WTC11 (cell line): ENCODE data around the gene KRT80. TPM values are rescaled to one million over a fixed set of nuclear protein-coding genes. Genes with fewer than 3 reads are reported as not detected.

Experiments
- ATAC-seq: fragments of 200-7000 bp; cut with Tn5 transposase; 2 replicates; pipeline ENCODE4 v1.10.0; 2021; ENCODE audit warnings: mild to moderate bottlenecking, moderate library complexity
- CTCF ChIA-PET: fragments of 300-600 bp; sonication (Branson Sonifier 250); formaldehyde crosslinking; loops from one replicate; lab custom pipeline; 2021; ENCODE audit warnings: antibody characterized with exemption; lab: Charles Lee
- POLR2A ChIA-PET: fragments of 350-600 bp; sonication (Branson Sonifier 250); formaldehyde crosslinking; loops from one replicate; lab custom pipeline; 2021; ENCODE audit warnings: antibody characterized with exemption; lab: Charles Lee
- DNase-seq: peaks from one replicate; pipeline ENCODE4 v3.0.0; 2021; ENCODE audit warnings: low spot score
- H3K27ac Mint-ChIP-seq: 2 replicates; pipeline ENCODE4 v1.8.0; 2021; ENCODE audit warnings: mixed read lengths
- H3K27me3 Mint-ChIP-seq: 2 replicates; pipeline ENCODE4 v1.8.0; 2021; ENCODE audit warnings: low read depth, mild to moderate bottlenecking, moderate library complexity, mixed read lengths
- H3K36me3 Mint-ChIP-seq: 2 replicates; pipeline ENCODE4 v1.8.0; 2021; ENCODE audit warnings: mixed read lengths
- H3K4me1 Mint-ChIP-seq: 2 replicates; pipeline ENCODE4 v1.8.0; 2022; ENCODE audit warnings: mixed read lengths
- H3K4me3 Mint-ChIP-seq: 2 replicates; pipeline ENCODE4 v1.8.0; 2021; ENCODE audit warnings: mild to moderate bottlenecking, moderate library complexity, mixed read lengths
- H3K9me3 Mint-ChIP-seq: 2 replicates; pipeline ENCODE4 v1.8.0; 2021; ENCODE audit warnings: mixed read lengths
- FOXJ3 ChIP-seq: sonication (generic); formaldehyde crosslinking; IDR thresholded peaks from 2 replicates; pipeline ENCODE4 v1.9.0; 2021; ENCODE audit warnings: missing genetic modification reagents, mild to moderate bottlenecking, borderline replicate concordance
- FOXP1 ChIP-seq: sonication (generic); formaldehyde crosslinking; IDR thresholded peaks from 2 replicates; pipeline ENCODE4 v1.8.0; 2022; ENCODE audit warnings: missing genetic modification reagents, mild to moderate bottlenecking, moderate library complexity, borderline replicate concordance
- HMGA2 ChIP-seq: fragments of 250-450 bp; sonication (Bioruptor Pico); IDR thresholded peaks from 2 replicates; pipeline ENCODE4 v1.4.0; 2021; ENCODE audit warnings: mild to moderate bottlenecking, moderate library complexity
- IRF2 ChIP-seq: sonication (generic); formaldehyde crosslinking; IDR thresholded peaks from 2 replicates; pipeline ENCODE4 v1.8.0; 2022; ENCODE audit warnings: low read depth, missing genetic modification reagents, borderline replicate concordance
- MYBL2 ChIP-seq: sonication (generic); formaldehyde crosslinking; IDR thresholded peaks from 2 replicates; pipeline ENCODE4 v1.8.1; 2023; ENCODE audit warnings: mild to moderate bottlenecking, moderate library complexity, missing genetic modification reagents
- OVOL2 ChIP-seq: fragments of 250-450 bp; sonication (Bioruptor Pico); IDR thresholded peaks from 2 replicates; pipeline ENCODE4 v1.9.0; 2021; ENCODE audit warnings: mild to moderate bottlenecking, borderline replicate concordance
- ZNF121 ChIP-seq: sonication (generic); formaldehyde crosslinking; IDR thresholded peaks from 2 replicates; pipeline ENCODE4 v1.8.0; 2023; ENCODE audit warnings: missing genetic modification reagents
- ZNF138 ChIP-seq: sonication (generic); formaldehyde crosslinking; conservative IDR thresholded peaks from 2 replicates; pipeline ENCODE4 v1.8.1; 2022; ENCODE audit warnings: mild to moderate bottlenecking, moderate library complexity, missing genetic modification reagents
- ZNF263 ChIP-seq: sonication (generic); formaldehyde crosslinking; IDR thresholded peaks from 2 replicates; pipeline ENCODE4 v1.8.1; 2022; ENCODE audit warnings: low read depth, mild to moderate bottlenecking, moderate library complexity, missing genetic modification reagents
- ZNF396 ChIP-seq: fragments of 250-450 bp; sonication (Bioruptor Pico); IDR thresholded peaks from 2 replicates; pipeline ENCODE4 v1.8.0; 2021; ENCODE audit warnings: mild to moderate bottlenecking, moderate library complexity, borderline replicate concordance
- total RNA-seq: library from RNA; stranded (reverse); gene quantifications from 3 replicates; pipeline ENCODE4 v1.2.3, GENCODE V29; 2021
- TF ChIP-seq, protein P1 (sequence below): sonication (generic); formaldehyde crosslinking; IDR thresholded peaks from 2 replicates; pipeline ENCODE4 v1.8.1; 2023; ENCODE audit warnings: mild to moderate bottlenecking, missing genetic modification reagents, moderate library complexity
- TF ChIP-seq, protein P2 (sequence below): sonication (generic); formaldehyde crosslinking; IDR thresholded peaks from 2 replicates; pipeline ENCODE4 v1.8.1; 2023; ENCODE audit warnings: mild to moderate bottlenecking, missing genetic modification reagents, borderline replicate concordance
- TF ChIP-seq, protein P3 (sequence below): sonication (generic); formaldehyde crosslinking; IDR thresholded peaks from 2 replicates; pipeline ENCODE4 v1.8.0; 2022; ENCODE audit warnings: missing genetic modification reagents
- TF ChIP-seq, protein P4 (sequence below): sonication (generic); formaldehyde crosslinking; IDR thresholded peaks from 2 replicates; pipeline ENCODE4 v1.8.1; 2022; ENCODE audit warnings: mild to moderate bottlenecking, missing genetic modification reagents, moderate library complexity, borderline replicate concordance
- TF ChIP-seq, protein P5 (sequence below): sonication (generic); formaldehyde crosslinking; IDR thresholded peaks from 2 replicates; pipeline ENCODE4 v1.8.1; 2022; ENCODE audit warnings: low read depth, missing genetic modification reagents, borderline replicate concordance
- TF ChIP-seq, protein P6 (sequence below): sonication (generic); formaldehyde crosslinking; IDR thresholded peaks from 2 replicates; pipeline ENCODE4 v1.8.1; 2023; ENCODE audit warnings: mild to moderate bottlenecking, moderate library complexity, missing genetic modification reagents

Gene KRT80
- total RNA-seq, 1 experiment from 2014 or later, result 0.11 TPM

DNA sequence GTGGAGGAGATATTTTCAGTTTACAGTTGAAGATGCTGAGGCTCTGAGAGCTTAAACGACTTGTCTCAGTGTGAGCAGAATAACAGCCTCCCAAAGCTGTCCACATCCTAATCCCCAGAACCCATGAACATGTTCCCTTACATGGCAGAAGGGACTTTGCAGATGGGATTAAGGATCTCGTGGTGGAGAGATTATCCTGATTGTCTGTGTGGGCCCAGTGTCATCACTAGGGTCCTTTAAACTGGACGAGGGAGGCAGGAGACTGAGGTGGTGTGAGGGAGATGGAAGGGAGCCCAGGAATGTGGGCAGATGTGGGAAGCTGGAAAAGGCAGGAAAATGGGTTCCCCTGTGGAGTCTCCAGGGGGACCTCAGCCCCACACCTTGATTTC is 9.6 kb upstream of the KRT80 start (continued):
- TF ChIP-seq OVOL2 (no peak), ZNF396 (no peak), IRF2 (CRISPR knock-in tag) (no peak), ZNF263 (no peak), MYBL2 (CRISPR knock-in tag) (no peak)
- TF ChIP-seq, protein P1, sequence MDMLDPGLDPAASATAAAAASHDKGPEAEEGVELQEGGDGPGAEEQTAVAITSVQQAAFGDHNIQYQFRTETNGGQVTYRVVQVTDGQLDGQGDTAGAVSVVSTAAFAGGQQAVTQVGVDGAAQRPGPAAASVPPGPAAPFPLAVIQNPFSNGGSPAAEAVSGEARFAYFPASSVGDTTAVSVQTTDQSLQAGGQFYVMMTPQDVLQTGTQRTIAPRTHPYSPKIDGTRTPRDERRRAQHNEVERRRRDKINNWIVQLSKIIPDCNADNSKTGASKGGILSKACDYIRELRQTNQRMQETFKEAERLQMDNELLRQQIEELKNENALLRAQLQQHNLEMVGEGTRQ (CRISPR knock-in tag), result no peak
- TF ChIP-seq, protein P2, sequence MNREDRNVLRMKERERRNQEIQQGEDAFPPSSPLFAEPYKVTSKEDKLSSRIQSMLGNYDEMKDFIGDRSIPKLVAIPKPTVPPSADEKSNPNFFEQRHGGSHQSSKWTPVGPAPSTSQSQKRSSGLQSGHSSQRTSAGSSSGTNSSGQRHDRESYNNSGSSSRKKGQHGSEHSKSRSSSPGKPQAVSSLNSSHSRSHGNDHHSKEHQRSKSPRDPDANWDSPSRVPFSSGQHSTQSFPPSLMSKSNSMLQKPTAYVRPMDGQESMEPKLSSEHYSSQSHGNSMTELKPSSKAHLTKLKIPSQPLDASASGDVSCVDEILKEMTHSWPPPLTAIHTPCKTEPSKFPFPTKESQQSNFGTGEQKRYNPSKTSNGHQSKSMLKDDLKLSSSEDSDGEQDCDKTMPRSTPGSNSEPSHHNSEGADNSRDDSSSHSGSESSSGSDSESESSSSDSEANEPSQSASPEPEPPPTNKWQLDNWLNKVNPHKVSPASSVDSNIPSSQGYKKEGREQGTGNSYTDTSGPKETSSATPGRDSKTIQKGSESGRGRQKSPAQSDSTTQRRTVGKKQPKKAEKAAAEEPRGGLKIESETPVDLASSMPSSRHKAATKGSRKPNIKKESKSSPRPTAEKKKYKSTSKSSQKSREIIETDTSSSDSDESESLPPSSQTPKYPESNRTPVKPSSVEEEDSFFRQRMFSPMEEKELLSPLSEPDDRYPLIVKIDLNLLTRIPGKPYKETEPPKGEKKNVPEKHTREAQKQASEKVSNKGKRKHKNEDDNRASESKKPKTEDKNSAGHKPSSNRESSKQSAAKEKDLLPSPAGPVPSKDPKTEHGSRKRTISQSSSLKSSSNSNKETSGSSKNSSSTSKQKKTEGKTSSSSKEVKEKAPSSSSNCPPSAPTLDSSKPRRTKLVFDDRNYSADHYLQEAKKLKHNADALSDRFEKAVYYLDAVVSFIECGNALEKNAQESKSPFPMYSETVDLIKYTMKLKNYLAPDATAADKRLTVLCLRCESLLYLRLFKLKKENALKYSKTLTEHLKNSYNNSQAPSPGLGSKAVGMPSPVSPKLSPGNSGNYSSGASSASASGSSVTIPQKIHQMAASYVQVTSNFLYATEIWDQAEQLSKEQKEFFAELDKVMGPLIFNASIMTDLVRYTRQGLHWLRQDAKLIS (CRISPR knock-in tag), result no peak

DNA sequence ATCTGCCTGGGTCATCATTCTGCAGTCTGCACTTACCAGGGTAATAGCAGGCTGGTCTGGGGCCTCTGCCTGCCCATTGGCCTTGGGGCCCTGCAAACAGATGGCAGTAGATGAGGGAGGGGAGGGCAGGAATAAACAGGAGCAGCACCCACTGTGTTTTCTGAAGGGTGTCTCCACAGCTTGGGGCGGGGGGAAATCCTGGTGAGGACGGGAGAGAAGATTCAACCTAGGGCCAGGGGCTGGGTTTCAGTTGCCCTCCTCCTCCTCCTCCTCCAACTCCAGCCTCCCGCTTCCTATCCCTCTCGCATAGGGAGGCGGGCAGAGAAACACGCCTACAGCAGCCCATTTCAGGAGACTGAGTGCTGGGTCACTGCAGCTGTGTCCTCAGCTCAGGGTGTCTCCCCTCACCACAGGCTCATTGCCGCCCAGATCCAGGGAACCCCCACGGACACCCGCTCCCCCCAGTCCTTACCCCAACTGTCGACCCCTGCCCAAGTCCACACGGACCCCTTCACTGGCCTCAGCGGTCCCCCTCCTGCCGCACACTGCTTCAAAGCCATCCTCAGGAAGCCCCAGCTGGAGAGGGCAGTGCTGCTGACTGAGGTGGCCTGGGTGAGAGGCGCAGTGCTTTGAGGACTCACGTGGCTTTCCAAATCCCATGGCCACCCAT is 9.1 kb upstream of the KRT80 start:
- Mint-ChIP-seq H3K27me3 (no peaks in the 10 kb centered on the region), H3K27ac (no peak overlapping the region), H3K36me3 (no peaks in the 10 kb centered on the region), H3K9me3 (no peaks in the 10 kb centered on the region), H3K4me3 (no peak overlapping the region), H3K4me1 (peaks cover 27% of the 10 kb centered on the region)
- ATAC-seq, result 0 out of 2 replicates have a peak, but pooled peaks have one; percentile 20
- DNase-seq, result no peak
- ChIA-PET CTCF (interaction anchor here (1.0 to 2.0 kb wide), 16 partner anchors 9 to 181 kb away, joined by 3 to 9 read pairs (median 6); no protein-coding TSS in a partner anchor), POLR2A (no interaction called here)
- TF ChIP-seq, protein P3, sequence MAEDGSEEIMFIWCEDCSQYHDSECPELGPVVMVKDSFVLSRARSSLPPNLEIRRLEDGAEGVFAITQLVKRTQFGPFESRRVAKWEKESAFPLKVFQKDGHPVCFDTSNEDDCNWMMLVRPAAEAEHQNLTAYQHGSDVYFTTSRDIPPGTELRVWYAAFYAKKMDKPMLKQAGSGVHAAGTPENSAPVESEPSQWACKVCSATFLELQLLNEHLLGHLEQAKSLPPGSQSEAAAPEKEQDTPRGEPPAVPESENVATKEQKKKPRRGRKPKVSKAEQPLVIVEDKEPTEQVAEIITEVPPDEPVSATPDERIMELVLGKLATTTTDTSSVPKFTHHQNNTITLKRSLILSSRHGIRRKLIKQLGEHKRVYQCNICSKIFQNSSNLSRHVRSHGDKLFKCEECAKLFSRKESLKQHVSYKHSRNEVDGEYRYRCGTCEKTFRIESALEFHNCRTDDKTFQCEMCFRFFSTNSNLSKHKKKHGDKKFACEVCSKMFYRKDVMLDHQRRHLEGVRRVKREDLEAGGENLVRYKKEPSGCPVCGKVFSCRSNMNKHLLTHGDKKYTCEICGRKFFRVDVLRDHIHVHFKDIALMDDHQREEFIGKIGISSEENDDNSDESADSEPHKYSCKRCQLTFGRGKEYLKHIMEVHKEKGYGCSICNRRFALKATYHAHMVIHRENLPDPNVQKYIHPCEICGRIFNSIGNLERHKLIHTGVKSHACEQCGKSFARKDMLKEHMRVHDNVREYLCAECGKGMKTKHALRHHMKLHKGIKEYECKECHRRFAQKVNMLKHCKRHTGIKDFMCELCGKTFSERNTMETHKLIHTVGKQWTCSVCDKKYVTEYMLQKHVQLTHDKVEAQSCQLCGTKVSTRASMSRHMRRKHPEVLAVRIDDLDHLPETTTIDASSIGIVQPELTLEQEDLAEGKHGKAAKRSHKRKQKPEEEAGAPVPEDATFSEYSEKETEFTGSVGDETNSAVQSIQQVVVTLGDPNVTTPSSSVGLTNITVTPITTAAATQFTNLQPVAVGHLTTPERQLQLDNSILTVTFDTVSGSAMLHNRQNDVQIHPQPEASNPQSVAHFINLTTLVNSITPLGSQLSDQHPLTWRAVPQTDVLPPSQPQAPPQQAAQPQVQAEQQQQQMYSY (CRISPR knock-in tag), result peak; percentile 69
- TF ChIP-seq, protein P4, sequence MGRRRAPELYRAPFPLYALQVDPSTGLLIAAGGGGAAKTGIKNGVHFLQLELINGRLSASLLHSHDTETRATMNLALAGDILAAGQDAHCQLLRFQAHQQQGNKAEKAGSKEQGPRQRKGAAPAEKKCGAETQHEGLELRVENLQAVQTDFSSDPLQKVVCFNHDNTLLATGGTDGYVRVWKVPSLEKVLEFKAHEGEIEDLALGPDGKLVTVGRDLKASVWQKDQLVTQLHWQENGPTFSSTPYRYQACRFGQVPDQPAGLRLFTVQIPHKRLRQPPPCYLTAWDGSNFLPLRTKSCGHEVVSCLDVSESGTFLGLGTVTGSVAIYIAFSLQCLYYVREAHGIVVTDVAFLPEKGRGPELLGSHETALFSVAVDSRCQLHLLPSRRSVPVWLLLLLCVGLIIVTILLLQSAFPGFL (CRISPR knock-in tag), result no peak

DNA sequence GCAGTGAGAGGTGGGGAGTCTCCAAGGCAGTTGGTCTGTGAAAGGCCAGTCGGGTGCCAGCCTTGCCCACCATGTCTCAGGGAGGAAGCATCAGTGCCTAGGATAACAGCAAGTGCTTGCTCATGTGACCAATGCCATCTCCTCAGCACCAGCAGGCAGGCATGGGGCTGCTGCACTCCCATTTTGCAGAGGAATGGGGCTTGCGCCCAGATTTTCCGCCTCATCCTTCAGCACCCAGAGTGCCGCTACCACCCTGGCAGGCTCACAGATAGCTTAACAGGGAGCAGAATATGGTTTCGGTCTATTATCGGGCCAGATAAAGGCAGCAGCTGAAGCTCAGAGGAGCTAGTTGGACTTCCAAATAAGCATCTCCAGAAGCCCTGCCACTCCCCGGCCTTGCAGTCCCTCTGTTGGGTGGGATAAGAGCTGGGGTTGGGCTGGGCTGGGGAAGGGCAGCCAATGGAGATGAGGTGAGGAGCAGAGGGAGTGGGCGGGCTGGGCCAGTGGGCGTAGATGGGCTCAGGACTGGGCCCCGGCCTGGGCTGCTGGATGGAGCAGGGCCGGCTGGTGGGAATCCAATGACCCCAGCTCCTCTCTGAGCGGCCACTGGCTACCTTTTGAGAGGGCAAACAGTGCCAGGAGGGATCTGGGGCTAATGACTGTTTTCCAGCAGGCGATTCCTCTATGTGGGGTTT is 8.4 kb upstream of the KRT80 start:
- Mint-ChIP-seq H3K36me3 (no peaks in the 10 kb centered on the region), H3K27ac (no peak overlapping the region), H3K9me3 (no peaks in the 10 kb centered on the region), H3K27me3 (no peaks in the 10 kb centered on the region), H3K4me3 (no peak overlapping the region), H3K4me1 (peaks cover 27% of the 10 kb centered on the region)
- peak; percentile 87 for ATAC-seq
- DNase-seq, result peak; percentile 45
- POLR2A ChIA-PET, result interaction anchor here (0.6 kb wide), 1 partner anchor 35 kb away, joined by 3 read pairs; no protein-coding TSS in a partner anchor
- CTCF ChIA-PET, result interaction anchor here (0.6 to 2.0 kb wide), 14 partner anchors 11 to 180 kb away, joined by 3 to 9 read pairs (median 6); no protein-coding TSS in a partner anchor
- TF ChIP-seq, protein P5, sequence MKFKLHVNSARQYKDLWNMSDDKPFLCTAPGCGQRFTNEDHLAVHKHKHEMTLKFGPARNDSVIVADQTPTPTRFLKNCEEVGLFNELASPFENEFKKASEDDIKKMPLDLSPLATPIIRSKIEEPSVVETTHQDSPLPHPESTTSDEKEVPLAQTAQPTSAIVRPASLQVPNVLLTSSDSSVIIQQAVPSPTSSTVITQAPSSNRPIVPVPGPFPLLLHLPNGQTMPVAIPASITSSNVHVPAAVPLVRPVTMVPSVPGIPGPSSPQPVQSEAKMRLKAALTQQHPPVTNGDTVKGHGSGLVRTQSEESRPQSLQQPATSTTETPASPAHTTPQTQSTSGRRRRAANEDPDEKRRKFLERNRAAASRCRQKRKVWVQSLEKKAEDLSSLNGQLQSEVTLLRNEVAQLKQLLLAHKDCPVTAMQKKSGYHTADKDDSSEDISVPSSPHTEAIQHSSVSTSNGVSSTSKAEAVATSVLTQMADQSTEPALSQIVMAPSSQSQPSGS (CRISPR knock-in tag), result no peak
- TF ChIP-seq FOXJ3 (CRISPR knock-in tag), result no peak
- TF ChIP-seq, protein P6, sequence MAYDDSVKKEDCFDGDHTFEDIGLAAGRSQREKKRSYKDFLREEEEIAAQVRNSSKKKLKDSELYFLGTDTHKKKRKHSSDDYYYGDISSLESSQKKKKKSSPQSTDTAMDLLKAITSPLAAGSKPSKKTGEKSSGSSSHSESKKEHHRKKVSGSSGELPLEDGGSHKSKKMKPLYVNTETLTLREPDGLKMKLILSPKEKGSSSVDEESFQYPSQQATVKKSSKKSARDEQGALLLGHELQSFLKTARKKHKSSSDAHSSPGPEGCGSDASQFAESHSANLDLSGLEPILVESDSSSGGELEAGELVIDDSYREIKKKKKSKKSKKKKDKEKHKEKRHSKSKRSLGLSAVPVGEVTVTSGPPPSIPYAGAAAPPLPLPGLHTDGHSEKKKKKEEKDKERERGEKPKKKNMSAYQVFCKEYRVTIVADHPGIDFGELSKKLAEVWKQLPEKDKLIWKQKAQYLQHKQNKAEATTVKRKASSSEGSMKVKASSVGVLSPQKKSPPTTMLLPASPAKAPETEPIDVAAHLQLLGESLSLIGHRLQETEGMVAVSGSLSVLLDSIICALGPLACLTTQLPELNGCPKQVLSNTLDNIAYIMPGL (CRISPR knock-in tag), result no peak
- TF ChIP-seq FOXP1, result no peak
- no peak for TF ChIP-seq ZNF138 (CRISPR knock-in tag)
- TF ChIP-seq ZNF121 (CRISPR knock-in tag), result no peak
- no peak for TF ChIP-seq HMGA2 (CRISPR knock-in tag)
